PC-9 (cell line): ENCODE measurements around the gene LUC7L3.
"Not testable (repeated sequence)": the region's sequence is repeated elsewhere in the genome, so short reads cannot be mapped to it uniquely, and the experiment has no call there.

Experiments
- CTCF ChIP-seq: fragments of 200-600 bp; sonication (generic); conservative IDR thresholded peaks from 2 replicates; pipeline ENCODE4 v1.6.1; 2017; ENCODE audit warnings: mixed run types, antibody characterized with exemption, mild to moderate bottlenecking, moderate library complexity
- EZH2 ChIP-seq: fragments of 200-600 bp; sonication (generic); IDR thresholded peaks from 2 replicates; pipeline ENCODE4 v1.8.0; 2017; ENCODE audit warnings: antibody characterized with exemption, low read depth

GRCh38 chr17:50804749-50805475, 85.5 kb downstream of the LUC7L3 start:
- TF ChIP-seq CTCF, EZH2: not testable (repeated sequence)
